Liver (tissue), 3 donors: ENCODE data around the gene ZNF175.

ENCODE experiments used
- EGR1 ChIP-seq, 2 donors: IDR thresholded peaks; 2 replicates each; pipeline ENCODE4 v1.6.1; 2016 to 2018; ENCODE audit warnings: antibody characterized with exemption in 2 of 2, low read depth in 2 of 2
- FOXA1 ChIP-seq: IDR thresholded peaks from 2 replicates; pipeline ENCODE4 v1.6.1; 2016; ENCODE audit warnings: antibody characterized with exemption
- HNF4G ChIP-seq: IDR thresholded peaks from 2 replicates; pipeline ENCODE4 v1.6.1; 2016; ENCODE audit warnings: antibody characterized with exemption
- JUND ChIP-seq, 2 donors: IDR thresholded peaks; 2 replicates each; pipeline ENCODE4 v1.6.1; 2016; ENCODE audit warnings: antibody characterized with exemption in 2 of 2
- RAD21 ChIP-seq, 2 donors: IDR thresholded peaks; 2 replicates each; pipeline ENCODE4 v1.6.1; 2016; ENCODE audit warnings: antibody characterized with exemption in 2 of 2, mild to moderate bottlenecking in 2 of 2
- RXRA ChIP-seq, 2 donors: IDR thresholded peaks; 2 replicates each; pipeline ENCODE4 v1.6.1; 2017 to 2018; ENCODE audit warnings: antibody characterized with exemption in 2 of 2, mild to moderate bottlenecking in 1 of 2
- SP1 ChIP-seq: IDR thresholded peaks from 2 replicates; pipeline ENCODE4 v1.6.1; 2018; ENCODE audit warnings: antibody characterized with exemption, mild to moderate bottlenecking
- TAF1 ChIP-seq: conservative IDR thresholded peaks from 2 replicates; pipeline ENCODE4 v1.6.1; 2016; ENCODE audit warnings: antibody characterized with exemption, mild to moderate bottlenecking
- TF ChIP-seq, protein P1 (sequence below): IDR thresholded peaks from 2 replicates; pipeline ENCODE4 v1.6.1; 2016; ENCODE audit warnings: antibody characterized with exemption, mild to moderate bottlenecking
- TF ChIP-seq, protein P2 (sequence below): fragments of 150-350 bp; IDR thresholded peaks from 2 replicates; pipeline ENCODE4 v1.5.1; 2017; ENCODE audit warnings: improper control_type of control experiment, low read depth, low read length; ENCODE audit not compliant: missing input control
- TF ChIP-seq, protein P3 (sequence below): IDR thresholded peaks from 2 replicates; pipeline ENCODE4 v1.6.1; 2016; ENCODE audit warnings: antibody characterized with exemption
- donor health status: healthy.
- donor health status: healthy.

DNA sequence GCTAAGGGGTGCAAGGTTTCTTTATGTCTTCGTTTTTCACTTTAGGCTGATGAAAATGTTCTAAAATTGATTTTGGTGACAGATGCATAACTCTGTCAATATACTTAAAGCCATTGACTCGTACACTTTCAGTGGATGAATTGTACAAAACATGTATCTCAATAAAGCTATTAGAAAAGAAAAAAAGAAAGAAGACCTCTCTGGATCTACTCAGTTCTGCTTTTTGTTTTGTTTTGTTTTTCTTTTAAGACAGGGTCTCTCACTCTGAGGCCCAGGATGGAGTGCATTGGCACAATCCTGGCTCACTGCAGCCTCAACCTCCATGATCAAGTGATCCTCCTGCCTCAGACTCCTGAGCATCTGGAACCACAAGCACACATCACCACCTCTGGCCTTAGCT, 55.6 kb downstream of the ZNF175 start:
- no peak for TF ChIP-seq TAF1
- TF ChIP-seq, protein P1, sequence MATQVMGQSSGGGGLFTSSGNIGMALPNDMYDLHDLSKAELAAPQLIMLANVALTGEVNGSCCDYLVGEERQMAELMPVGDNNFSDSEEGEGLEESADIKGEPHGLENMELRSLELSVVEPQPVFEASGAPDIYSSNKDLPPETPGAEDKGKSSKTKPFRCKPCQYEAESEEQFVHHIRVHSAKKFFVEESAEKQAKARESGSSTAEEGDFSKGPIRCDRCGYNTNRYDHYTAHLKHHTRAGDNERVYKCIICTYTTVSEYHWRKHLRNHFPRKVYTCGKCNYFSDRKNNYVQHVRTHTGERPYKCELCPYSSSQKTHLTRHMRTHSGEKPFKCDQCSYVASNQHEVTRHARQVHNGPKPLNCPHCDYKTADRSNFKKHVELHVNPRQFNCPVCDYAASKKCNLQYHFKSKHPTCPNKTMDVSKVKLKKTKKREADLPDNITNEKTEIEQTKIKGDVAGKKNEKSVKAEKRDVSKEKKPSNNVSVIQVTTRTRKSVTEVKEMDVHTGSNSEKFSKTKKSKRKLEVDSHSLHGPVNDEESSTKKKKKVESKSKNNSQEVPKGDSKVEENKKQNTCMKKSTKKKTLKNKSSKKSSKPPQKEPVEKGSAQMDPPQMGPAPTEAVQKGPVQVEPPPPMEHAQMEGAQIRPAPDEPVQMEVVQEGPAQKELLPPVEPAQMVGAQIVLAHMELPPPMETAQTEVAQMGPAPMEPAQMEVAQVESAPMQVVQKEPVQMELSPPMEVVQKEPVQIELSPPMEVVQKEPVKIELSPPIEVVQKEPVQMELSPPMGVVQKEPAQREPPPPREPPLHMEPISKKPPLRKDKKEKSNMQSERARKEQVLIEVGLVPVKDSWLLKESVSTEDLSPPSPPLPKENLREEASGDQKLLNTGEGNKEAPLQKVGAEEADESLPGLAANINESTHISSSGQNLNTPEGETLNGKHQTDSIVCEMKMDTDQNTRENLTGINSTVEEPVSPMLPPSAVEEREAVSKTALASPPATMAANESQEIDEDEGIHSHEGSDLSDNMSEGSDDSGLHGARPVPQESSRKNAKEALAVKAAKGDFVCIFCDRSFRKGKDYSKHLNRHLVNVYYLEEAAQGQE, result no peak
- TF ChIP-seq FOXA1, result no peak
- TF ChIP-seq, protein P2, sequence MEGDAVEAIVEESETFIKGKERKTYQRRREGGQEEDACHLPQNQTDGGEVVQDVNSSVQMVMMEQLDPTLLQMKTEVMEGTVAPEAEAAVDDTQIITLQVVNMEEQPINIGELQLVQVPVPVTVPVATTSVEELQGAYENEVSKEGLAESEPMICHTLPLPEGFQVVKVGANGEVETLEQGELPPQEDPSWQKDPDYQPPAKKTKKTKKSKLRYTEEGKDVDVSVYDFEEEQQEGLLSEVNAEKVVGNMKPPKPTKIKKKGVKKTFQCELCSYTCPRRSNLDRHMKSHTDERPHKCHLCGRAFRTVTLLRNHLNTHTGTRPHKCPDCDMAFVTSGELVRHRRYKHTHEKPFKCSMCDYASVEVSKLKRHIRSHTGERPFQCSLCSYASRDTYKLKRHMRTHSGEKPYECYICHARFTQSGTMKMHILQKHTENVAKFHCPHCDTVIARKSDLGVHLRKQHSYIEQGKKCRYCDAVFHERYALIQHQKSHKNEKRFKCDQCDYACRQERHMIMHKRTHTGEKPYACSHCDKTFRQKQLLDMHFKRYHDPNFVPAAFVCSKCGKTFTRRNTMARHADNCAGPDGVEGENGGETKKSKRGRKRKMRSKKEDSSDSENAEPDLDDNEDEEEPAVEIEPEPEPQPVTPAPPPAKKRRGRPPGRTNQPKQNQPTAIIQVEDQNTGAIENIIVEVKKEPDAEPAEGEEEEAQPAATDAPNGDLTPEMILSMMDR, result no peak
- TF ChIP-seq HNF4G, result no peak
- no peak for TF ChIP-seq RAD21 (IDR thresholded peaks at IDR 0.05)
- TF ChIP-seq, protein P3, sequence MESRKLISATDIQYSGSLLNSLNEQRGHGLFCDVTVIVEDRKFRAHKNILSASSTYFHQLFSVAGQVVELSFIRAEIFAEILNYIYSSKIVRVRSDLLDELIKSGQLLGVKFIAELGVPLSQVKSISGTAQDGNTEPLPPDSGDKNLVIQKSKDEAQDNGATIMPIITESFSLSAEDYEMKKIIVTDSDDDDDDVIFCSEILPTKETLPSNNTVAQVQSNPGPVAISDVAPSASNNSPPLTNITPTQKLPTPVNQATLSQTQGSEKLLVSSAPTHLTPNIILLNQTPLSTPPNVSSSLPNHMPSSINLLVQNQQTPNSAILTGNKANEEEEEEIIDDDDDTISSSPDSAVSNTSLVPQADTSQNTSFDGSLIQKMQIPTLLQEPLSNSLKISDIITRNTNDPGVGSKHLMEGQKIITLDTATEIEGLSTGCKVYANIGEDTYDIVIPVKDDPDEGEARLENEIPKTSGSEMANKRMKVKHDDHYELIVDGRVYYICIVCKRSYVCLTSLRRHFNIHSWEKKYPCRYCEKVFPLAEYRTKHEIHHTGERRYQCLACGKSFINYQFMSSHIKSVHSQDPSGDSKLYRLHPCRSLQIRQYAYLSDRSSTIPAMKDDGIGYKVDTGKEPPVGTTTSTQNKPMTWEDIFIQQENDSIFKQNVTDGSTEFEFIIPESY, result no peak
- no peak for TF ChIP-seq SP1
- no peak for TF ChIP-seq RXRA (IDR thresholded peaks at IDR 0.05)
- TF ChIP-seq EGR1 (IDR thresholded peaks at IDR 0.05; ENCODE audit: low read depth in 2 of 2), result no peak
- no peak for TF ChIP-seq JUND (IDR thresholded peaks at IDR 0.05)
